PC-9 (cell line): ENCODE data around the gene ME1. TPM values are rescaled to one million over a fixed set of nuclear protein-coding genes. Genes with fewer than 3 reads are reported as not detected.

ENCODE experiments used
- BruUV-seq: library from RNA; stranded (reverse); fragments of 400-500 nt; replicated peaks from 2 replicates; lab custom pipeline; 2021; lab: Mats Ljungman, UMichigan
- CTCF ChIA-PET: fragments of 300-600 bp; sonication (Branson Sonifier 250); formaldehyde crosslinking; loops from one replicate; lab custom pipeline; 2022; ENCODE audit warnings: antibody characterized with exemption; lab: Charles Lee
- POLR2A ChIA-PET: fragments of 300-600 bp; sonication (Branson Sonifier 250); formaldehyde crosslinking; loops from one replicate; lab custom pipeline; 2022; ENCODE audit warnings: antibody characterized with exemption; ENCODE audit not compliant: unreplicated experiment; lab: Charles Lee
- DNase-seq, 2 experiments: peaks; one replicate each; pipeline versions ENCODE4 v3.0.0 to v3.0.0-alpha.2; 2015 to 2022; ENCODE audit warnings: mixed read lengths in 1 of 2
- H2AFZ ChIP-seq: fragments of 200-600 bp; sonication (generic); 2 replicates; pipeline ENCODE4 v1.8.1; 2017; ENCODE audit warnings: antibody characterized with exemption
- H3F3A ChIP-seq: fragments of 200-600 bp; sonication (generic); 2 replicates; pipeline ENCODE4 v1.8.1; 2017; ENCODE audit warnings: antibody characterized with exemption, mild to moderate bottlenecking, low read depth; ENCODE audit not compliant: insufficient read depth
- H3K27ac ChIP-seq: fragments of 200-600 bp; sonication (generic); 2 replicates; pipeline ENCODE4 v1.6.1; 2016; ENCODE audit warnings: mixed run types
- H3K27me3 ChIP-seq: fragments of 200-600 bp; sonication (generic); 2 replicates; pipeline ENCODE4 v1.6.1; 2016; ENCODE audit warnings: low read depth, mixed run types; ENCODE audit not compliant: insufficient read depth
- H3K36me3 ChIP-seq: fragments of 200-600 bp; sonication (generic); 2 replicates; pipeline ENCODE4 v1.6.1; 2016; ENCODE audit warnings: low read depth, mixed run types
- H3K4me1 ChIP-seq: fragments of 200-600 bp; sonication (generic); replicated peaks from 2 replicates; pipeline ENCODE4 v1.6.1; 2016; ENCODE audit warnings: mixed run types; ENCODE audit not compliant: insufficient read depth
- H3K4me2 ChIP-seq: fragments of 200-600 bp; sonication (generic); 2 replicates; pipeline ENCODE4 v1.6.1; 2017; ENCODE audit warnings: mixed run types
- H3K4me3 ChIP-seq: fragments of 200-600 bp; sonication (generic); 2 replicates; pipeline ENCODE4 v1.6.1; 2016; ENCODE audit warnings: mixed run types
- H3K79me2 ChIP-seq: fragments of 200-600 bp; sonication (generic); 2 replicates; pipeline ENCODE4 v1.6.1; 2017; ENCODE audit warnings: low read depth, mixed run types
- H3K9me2 ChIP-seq: fragments of 200-600 bp; sonication (generic); 2 replicates; pipeline ENCODE4 v1.8.1; 2017; ENCODE audit warnings: mild to moderate bottlenecking; ENCODE audit not compliant: insufficient read depth
- H3K9me3 ChIP-seq: fragments of 200-600 bp; sonication (generic); 2 replicates; pipeline ENCODE4 v1.8.1; 2016; ENCODE audit warnings: low read depth; ENCODE audit not compliant: insufficient read depth
- H4K20me1 ChIP-seq: fragments of 200-600 bp; sonication (generic); 2 replicates; pipeline ENCODE4 v1.8.1; 2017; ENCODE audit not compliant: insufficient read depth
- CTCF ChIP-seq: fragments of 200-600 bp; sonication (generic); conservative IDR thresholded peaks from 2 replicates; pipeline ENCODE4 v1.6.1; 2017; ENCODE audit warnings: mixed run types, antibody characterized with exemption, mild to moderate bottlenecking, moderate library complexity
- EZH2 ChIP-seq: fragments of 200-600 bp; sonication (generic); IDR thresholded peaks from 2 replicates; pipeline ENCODE4 v1.8.0; 2017; ENCODE audit warnings: antibody characterized with exemption, low read depth
- intact Hi-C: fragments of 100-400 bp; cut with micrococcal nuclease; formaldehyde crosslinking; loops from one replicate; pipeline ENCODE4 v1.10.0; 2022; ENCODE audit not compliant: unreplicated experiment
- total RNA-seq: library from RNA; stranded (reverse); gene quantifications from 2 replicates; pipeline ENCODE4 v1.2.3, GENCODE V29; 2021

Gene ME1
- total RNA-seq, 1 experiment from 2014 or later: 111 TPM

GRCh38 chr6:83265384-83265783 is 165.5 kb downstream of the ME1 start:
- POLR2A ChIA-PET: interaction anchor here (0.6 kb wide), 1 partner anchor 46 kb away, joined by 3 read pairs; no protein-coding TSS in a partner anchor

GRCh38 chr6:83260577-83260976 is 170.3 kb downstream of the ME1 start:
- H3K27me3 ChIP-seq: no peaks in the 10 kb centered on the region
- H3K9me3 ChIP-seq: no peaks in the 10 kb centered on the region
- intact Hi-C loops: no loop called here
- POLR2A ChIA-PET: no interaction called here
- H4K20me1 ChIP-seq: no peaks in the 10 kb centered on the region
- 0 out of 2 replicates have a peak, but pooled peaks cover 4% of the 10 kb centered on the region for H3F3A ChIP-seq
- H3K4me2 ChIP-seq: no peak overlapping the region
- no TSS peak for BruUV-seq
- no peaks in the 10 kb centered on the region; the same call in 1 of the 2 replicates for H3K9me2 ChIP-seq
- H3K79me2 ChIP-seq: no peaks in the 10 kb centered on the region
- no peaks in the 10 kb centered on the region for H3K4me1 ChIP-seq
- no peak for DNase-seq
- H3K4me3 ChIP-seq: no peak overlapping the region
- H3K27ac ChIP-seq: no peak overlapping the region
- no peaks in the 10 kb centered on the region for H3K36me3 ChIP-seq
- TF ChIP-seq EZH2 (no peak), CTCF (no peak)
- no peak overlapping the region for H2AFZ ChIP-seq
- CTCF ChIA-PET: no interaction called here

More at GRCh38 chr6:83265384-83265783, 165.5 kb downstream of the ME1 start:
- peak in 1 of 2 experiments; percentile 10 for DNase-seq
- no peak overlapping the region for H2AFZ ChIP-seq
- H3F3A ChIP-seq: no peaks in the 10 kb centered on the region
- no peak overlapping the region for H3K27ac ChIP-seq
- BruUV-seq: no TSS peak
- H3K9me2 ChIP-seq: no peaks in the 10 kb centered on the region
- intact Hi-C loops: loop anchor here (5.0 kb wide), 1 partner anchor 167 kb away; the partner anchor contains the start of gene ME1
- H3K4me1 ChIP-seq: no peaks in the 10 kb centered on the region
- TF ChIP-seq EZH2 (no peak), CTCF (no peak)
- no peaks in the 10 kb centered on the region for H3K27me3 ChIP-seq
- H3K4me2 ChIP-seq: no peak overlapping the region
- 0 out of 2 replicates have a peak, but pooled peaks cover 3% of the 10 kb centered on the region for H4K20me1 ChIP-seq
- no peaks in the 10 kb centered on the region for H3K36me3 ChIP-seq
- no peaks in the 10 kb centered on the region for H3K79me2 ChIP-seq
- no peaks in the 10 kb centered on the region for H3K9me3 ChIP-seq
- CTCF ChIA-PET: no interaction called here
- no peak overlapping the region for H3K4me3 ChIP-seq

GRCh38 chr6:83258517-83258916 is 172.3 kb downstream of the ME1 start:
- BruUV-seq: no TSS peak
- no peaks in the 10 kb centered on the region for H3K79me2 ChIP-seq
- H3K9me3 ChIP-seq: no peaks in the 10 kb centered on the region
- no peaks in the 10 kb centered on the region for H4K20me1 ChIP-seq
- intact Hi-C loops: no loop called here
- no peak for DNase-seq
- no peaks in the 10 kb centered on the region; the same call in 1 of the 2 replicates for H3K9me2 ChIP-seq
- no peaks in the 10 kb centered on the region for H3K27me3 ChIP-seq
- ChIA-PET POLR2A (no interaction called here), CTCF (no interaction called here)
- TF ChIP-seq EZH2: no peak
- TF ChIP-seq CTCF: no peak
- no peak overlapping the region for H2AFZ ChIP-seq
- 0 out of 2 replicates have a peak, but pooled peaks cover 4% of the 10 kb centered on the region for H3F3A ChIP-seq
- no peak overlapping the region for H3K4me3 ChIP-seq
- no peak overlapping the region for H3K27ac ChIP-seq
- H3K4me1 ChIP-seq: no peaks in the 10 kb centered on the region
- H3K4me2 ChIP-seq: no peak overlapping the region
- peaks cover 3% of the 10 kb centered on the region; the same call in 1 of the 2 replicates for H3K36me3 ChIP-seq
